Trophoblast cell (in vitro differentiated cells and primary cell): Measurements from ENCODE around the gene PAQR3.

Experiments
- DNase-seq, 2 donors: peaks; one replicate each; pipeline ENCODE4 v3.0.0-alpha.2; 2016
- H2AFZ ChIP-seq: 2 replicates; pipeline ENCODE4 v1.6.1; 2013; ENCODE audit warnings: low read length, moderate library complexity, mild to moderate bottlenecking; ENCODE audit not compliant: insufficient read depth, poor library complexity
- H2AK5ac ChIP-seq: 2 replicates; pipeline ENCODE4 v1.6.1; 2013; ENCODE audit warnings: mild to moderate bottlenecking, low read length
- H2BK120ac ChIP-seq: 2 replicates; pipeline ENCODE4 v1.6.1; 2013; ENCODE audit warnings: low read length, mild to moderate bottlenecking, moderate library complexity; ENCODE audit not compliant: insufficient read depth, poor library complexity
- H2BK12ac ChIP-seq: 2 replicates; pipeline ENCODE4 v1.6.1; 2013; ENCODE audit warnings: mild to moderate bottlenecking, low read length, moderate library complexity
- H2BK5ac ChIP-seq: 2 replicates; pipeline ENCODE4 v1.6.1; 2013; ENCODE audit warnings: low read length, low read depth, moderate library complexity, mild to moderate bottlenecking; ENCODE audit not compliant: poor library complexity
- H3K14ac ChIP-seq: 2 replicates; pipeline ENCODE4 v1.6.1; 2013; ENCODE audit warnings: mild to moderate bottlenecking, low read length
- H3K18ac ChIP-seq: 2 replicates; pipeline ENCODE4 v1.6.1; 2013; ENCODE audit warnings: mild to moderate bottlenecking, low read length
- H3K23ac ChIP-seq: 2 replicates; pipeline ENCODE4 v1.6.1; 2013; ENCODE audit warnings: low read length
- H3K27ac ChIP-seq: 2 replicates; pipeline ENCODE4 v1.5.1; 2013; ENCODE audit warnings: low read depth, mild to moderate bottlenecking, inconsistent platforms, low read length, moderate library complexity
- H3K27me3 ChIP-seq: 2 replicates; pipeline ENCODE4 v1.6.1; 2013; ENCODE audit warnings: inconsistent platforms, mild to moderate bottlenecking, low read length, moderate library complexity; ENCODE audit not compliant: insufficient read depth
- H3K36me3 ChIP-seq, 2 experiments: 1 replicate in 1 of 2; 2 replicates in 1 of 2; pipeline ENCODE4 v1.6.1; 2013; ENCODE audit warnings: low read length in 2 of 2, mild to moderate bottlenecking in 2 of 2, moderate library complexity in 1 of 2; ENCODE audit not compliant: insufficient read depth in 2 of 2, control insufficient read depth in 1 of 2
- H3K4ac ChIP-seq: 2 replicates; pipeline ENCODE4 v1.6.1; 2013; ENCODE audit warnings: low read depth, mild to moderate bottlenecking, low read length, moderate library complexity
- H3K4me1 ChIP-seq, 2 experiments: 1 replicate in 1 of 2; 2 replicates in 1 of 2; pipeline ENCODE4 v1.6.1; 2013; ENCODE audit warnings: low read length in 2 of 2, mild to moderate bottlenecking in 2 of 2, moderate library complexity in 1 of 2; ENCODE audit not compliant: insufficient read depth in 2 of 2, control insufficient read depth in 1 of 2
- H3K4me2 ChIP-seq: 2 replicates; pipeline ENCODE4 v1.6.1; 2013; ENCODE audit warnings: inconsistent platforms, mild to moderate bottlenecking, low read length, moderate library complexity
- H3K4me3 ChIP-seq: 2 replicates; pipeline ENCODE4 v1.5.1; 2013; ENCODE audit warnings: mild to moderate bottlenecking, low read depth, low read length, inconsistent platforms
- H3K79me1 ChIP-seq: one replicate; pipeline ENCODE4 v1.6.1; 2013; ENCODE audit warnings: low read length
- H3K79me2 ChIP-seq: 2 replicates; pipeline ENCODE4 v1.6.1; 2013; ENCODE audit warnings: low read length, mild to moderate bottlenecking; ENCODE audit not compliant: control insufficient read depth, insufficient read depth, poor library complexity
- H3K9ac ChIP-seq: 2 replicates; pipeline ENCODE4 v1.6.1; 2013; ENCODE audit warnings: mild to moderate bottlenecking, low read length
- H3K9me3 ChIP-seq: 2 replicates; pipeline ENCODE4 v1.6.1; 2013; ENCODE audit warnings: low read depth, mild to moderate bottlenecking, control low read depth, inconsistent platforms, low read length; ENCODE audit not compliant: insufficient read depth
- H4K12ac ChIP-seq: 2 replicates; pipeline ENCODE4 v1.6.1; 2013; ENCODE audit warnings: low read depth, mild to moderate bottlenecking, low read length, moderate library complexity
- H4K8ac ChIP-seq: 2 replicates; pipeline ENCODE4 v1.6.1; 2013; ENCODE audit warnings: low read depth, mild to moderate bottlenecking, low read length, moderate library complexity
- H4K91ac ChIP-seq: one replicate; pipeline ENCODE4 v1.6.1; 2013; ENCODE audit warnings: low read depth, mild to moderate bottlenecking, low read length, moderate library complexity
- WGBS: extraction: QIAGEN DNeasy Blood & Tissue Kit; methylation state at CpG from one replicate; pipeline ENCODE4 v1.1.7; 2013; ENCODE audit warnings: missing lambda C conversion rate; ENCODE audit not compliant: insufficient read length, insufficient coverage; ENCODE audit errors: extremely low coverage; 5-methylcytosine and 5-hydroxymethylcytosine counted together

The PAQR3 gene

GRCh38 chr4:78949735-78950134 lies 10.5 kb upstream of the PAQR3 start:
- H3K18ac ChIP-seq: no peak overlapping the region
- H4K12ac ChIP-seq: no peak overlapping the region
- no peak overlapping the region for H3K27ac ChIP-seq
- DNase-seq: no peak
- no peak overlapping the region for H3K4ac ChIP-seq
- no peak overlapping the region for H2AFZ ChIP-seq
- no peaks in the 10 kb centered on the region for H3K36me3 ChIP-seq
- no peak overlapping the region for H3K14ac ChIP-seq
- H3K9me3 ChIP-seq: no peaks in the 10 kb centered on the region
- H4K8ac ChIP-seq: no peak overlapping the region
- no peak overlapping the region for H2BK12ac ChIP-seq
- no peak overlapping the region for H2AK5ac ChIP-seq
- no peak overlapping the region for H3K23ac ChIP-seq
- H4K91ac ChIP-seq: no peak overlapping the region
- no peak overlapping the region for H2BK5ac ChIP-seq
- no peak overlapping the region for H2BK120ac ChIP-seq
- H3K4me3 ChIP-seq: no peak overlapping the region
- no peak overlapping the region for H3K4me2 ChIP-seq
- no peaks in the 10 kb centered on the region for H3K79me1 ChIP-seq
- no peaks in the 10 kb centered on the region for H3K79me2 ChIP-seq
- WGBS: no CpG with 5 or more reads among the region's 1 CpG
- no peaks in the 10 kb centered on the region for H3K4me1 ChIP-seq
- H3K9ac ChIP-seq: no peak overlapping the region
- no peaks in the 10 kb centered on the region for H3K27me3 ChIP-seq

GRCh38 chr4:78945651-78946179 lies 6.5 kb upstream of the PAQR3 start:
- Histone ChIP-seq H3K4me2 (no peak overlapping the region), H2BK12ac (no peak overlapping the region), H2BK5ac (no peak overlapping the region), H3K4me1 (no peaks in the 10 kb centered on the region), H3K36me3 (no peaks in the 10 kb centered on the region), H3K79me2 (no peaks in the 10 kb centered on the region), H3K27ac (no peak overlapping the region), H3K27me3 (no peaks in the 10 kb centered on the region), H3K23ac (no peak overlapping the region), H3K79me1 (no peaks in the 10 kb centered on the region), H4K12ac (no peak overlapping the region), H3K4ac (no peak overlapping the region), H3K14ac (no peak overlapping the region), H4K8ac (no peak overlapping the region), H2BK120ac (no peak overlapping the region), H3K18ac (no peak overlapping the region), H4K91ac (no peak overlapping the region), H3K9me3 (no peaks in the 10 kb centered on the region), H3K4me3 (no peak overlapping the region), H3K9ac (no peak overlapping the region), H2AK5ac (no peak overlapping the region), H2AFZ (no peak overlapping the region)
- WGBS: no CpG with 5 or more reads among the region's 3 CpGs
- peak in 1 of 2 donors; percentile 12 for DNase-seq

GRCh38 chr4:78944381-78944780 lies 5.1 kb upstream of the PAQR3 start:
- no peak overlapping the region for H4K8ac ChIP-seq
- H2AK5ac ChIP-seq: no peak overlapping the region
- H2BK5ac ChIP-seq: no peak overlapping the region
- no CpG with 5 or more reads among the region's 1 CpG for WGBS
- no peaks in the 10 kb centered on the region for H3K79me1 ChIP-seq
- no peak overlapping the region for H4K12ac ChIP-seq
- H3K23ac ChIP-seq: no peak overlapping the region
- H3K9me3 ChIP-seq: no peaks in the 10 kb centered on the region
- H3K79me2 ChIP-seq: no peaks in the 10 kb centered on the region
- H3K4me1 ChIP-seq: no peaks in the 10 kb centered on the region
- H2BK12ac ChIP-seq: no peak overlapping the region
- no peaks in the 10 kb centered on the region for H3K36me3 ChIP-seq
- H4K91ac ChIP-seq: no peak overlapping the region
- no peak overlapping the region for H3K4me3 ChIP-seq
- no peak overlapping the region for H2AFZ ChIP-seq
- H3K4me2 ChIP-seq: no peak overlapping the region
- H3K9ac ChIP-seq: no peak overlapping the region
- no peak overlapping the region for H3K14ac ChIP-seq
- no peak overlapping the region for H3K4ac ChIP-seq
- no peaks in the 10 kb centered on the region for H3K27me3 ChIP-seq
- H3K18ac ChIP-seq: no peak overlapping the region
- H2BK120ac ChIP-seq: no peak overlapping the region
- H3K27ac ChIP-seq: no peak overlapping the region
- DNase-seq: no peak

- Histone ChIP-seq H2BK5ac (no peak overlapping the region), H3K4me2 (no peak overlapping the region), H2BK12ac (no peak overlapping the region), H3K18ac (no peak overlapping the region), H3K14ac (no peak overlapping the region), H2AK5ac (no peak overlapping the region), H2BK120ac (no peak overlapping the region), H3K4me1 (peaks cover 4 to 9% of the 10 kb centered on the region in 2 experiments), H3K79me1 (peaks cover 5% of the 10 kb centered on the region), H2AFZ (no peak overlapping the region), H3K79me2 (peaks cover 5% of the 10 kb centered on the region), H3K23ac (no peak overlapping the region), H4K8ac (no peak overlapping the region), H3K4me3 (no peak overlapping the region), H3K27me3 (no peaks in the 10 kb centered on the region), H3K4ac (no peak overlapping the region), H4K91ac (no peak overlapping the region), H3K9me3 (no peaks in the 10 kb centered on the region), H3K27ac (no peak overlapping the region), H3K9ac (no peak overlapping the region), H4K12ac (no peak overlapping the region), H3K36me3 (no peaks in the 10 kb centered on the region)
- no peak for DNase-seq
- no CpG with 5 or more reads among the region's 5 CpGs for WGBS
Measured at GRCh38 chr4:78940752-78941151, 1.5 kb upstream of the PAQR3 start.
